CD4-positive, alpha-beta T cell treated with Interleukin-15 for 4 hours (primary cell): ENCODE results near the gene JAKMIP3.

ENCODE experiments used
- DNase-seq: peaks from one replicate; pipeline ENCODE4 v3.0.0-alpha.2; 2020; ENCODE audit warnings: low spot score

Gene JAKMIP3

DNA sequence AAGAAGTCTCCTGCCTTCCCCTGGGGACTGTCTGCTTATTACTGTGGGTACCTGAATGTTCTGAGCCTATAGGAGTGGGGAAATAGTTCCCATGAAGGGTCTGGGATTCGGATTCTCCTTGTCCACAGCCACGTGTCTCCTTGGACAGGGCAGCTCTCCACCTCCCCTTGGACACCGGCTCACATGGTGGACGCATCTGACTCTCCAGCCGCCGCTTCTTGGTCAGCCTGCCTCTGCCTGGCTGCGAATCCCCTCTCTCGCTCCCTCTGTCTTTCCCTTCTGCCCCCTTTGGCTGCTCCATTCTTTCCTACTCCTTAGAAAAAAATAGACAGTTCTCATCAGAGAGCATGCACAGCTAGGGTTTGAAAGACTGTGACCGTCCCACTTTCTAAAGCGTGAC is 46.9 kb downstream of the JAKMIP3 start:
- no peak for DNase-seq

DNA sequence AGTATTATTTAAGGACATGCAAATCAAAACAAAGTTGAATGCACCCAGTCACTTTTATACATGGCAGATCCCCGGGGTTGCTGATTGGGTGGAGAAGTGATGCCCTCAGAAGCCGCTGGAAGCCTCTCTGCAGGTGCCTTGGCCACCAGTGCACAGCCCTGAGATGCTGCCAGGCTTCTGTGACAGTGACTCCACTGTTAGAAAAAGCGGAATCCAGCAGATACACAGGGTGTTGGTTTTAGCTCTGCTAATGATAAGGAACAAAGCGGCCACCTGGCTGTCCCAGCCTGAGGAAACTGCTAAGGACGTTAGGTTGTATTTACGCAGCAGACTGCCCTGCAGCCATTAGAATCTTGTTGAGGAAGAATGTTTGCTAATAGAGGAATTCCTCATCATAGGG is 47.5 kb downstream of the JAKMIP3 start:
- no peak for DNase-seq

DNA sequence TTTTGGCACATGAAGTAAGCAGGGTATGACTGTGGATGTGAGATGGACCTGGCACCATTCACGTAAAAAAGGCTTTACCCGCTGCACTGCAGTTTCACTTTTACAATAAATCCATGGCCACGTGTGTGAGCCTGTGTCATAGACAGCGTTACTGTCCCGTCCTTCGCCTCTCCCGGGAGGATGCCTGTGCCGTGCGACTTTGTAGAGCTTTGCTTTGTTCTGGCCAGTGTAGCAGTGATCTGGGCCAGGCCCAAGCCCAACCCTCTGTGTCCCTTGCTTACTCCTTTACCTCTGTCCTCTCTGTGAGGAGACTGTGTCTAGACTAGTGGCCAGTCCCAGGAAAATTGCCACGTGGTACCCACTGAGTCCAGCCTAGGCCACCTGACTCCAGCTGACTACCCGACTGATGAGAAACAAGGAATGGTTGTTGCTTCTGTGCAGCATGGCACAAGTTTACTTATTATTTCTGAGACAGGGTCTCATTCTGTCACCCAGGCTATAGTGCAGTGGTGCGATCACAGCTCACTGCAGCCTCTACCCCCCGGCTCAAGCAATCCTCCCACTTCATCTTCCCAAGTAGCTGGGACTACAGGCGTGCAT is 48.1 kb downstream of the JAKMIP3 start:
- no peak for DNase-seq

DNA sequence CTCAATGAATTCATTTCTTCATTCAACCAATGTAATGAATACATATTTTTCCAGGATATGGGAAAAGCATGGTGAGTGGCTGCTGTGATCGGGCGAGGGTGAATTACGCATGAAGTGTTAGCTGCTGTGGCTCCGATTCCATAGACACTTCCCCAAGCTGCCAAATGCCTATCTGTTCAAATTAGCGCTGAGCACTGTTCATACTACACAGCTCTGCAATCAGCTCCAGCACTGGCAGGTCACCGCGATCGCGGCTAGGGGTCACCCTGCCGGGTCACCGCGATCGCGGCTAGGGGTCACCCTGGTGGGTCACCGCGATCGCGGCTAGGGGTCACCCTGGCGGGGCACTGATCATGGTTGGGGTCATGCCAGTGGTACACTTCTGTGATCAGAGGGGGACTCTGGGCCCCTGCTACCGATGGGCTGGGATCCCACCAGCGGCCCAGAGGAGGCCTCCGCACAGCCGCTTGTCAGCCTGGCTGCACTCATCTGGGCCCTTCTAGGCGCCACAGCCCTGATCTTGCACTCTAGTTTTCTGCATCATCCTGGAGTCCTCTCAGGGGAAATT is 49.3 kb downstream of the JAKMIP3 start:
- DNase-seq = no peak
